Activated T-helper 1 cell treated with anti-CD3 and anti-CD28 coated beads, Interleukin-12 subunit alpha, Interleukin-12 subunit beta, Interleukin-2, Interleukin-4 antibody, amounts not matched to agents 30 ng/mL and 10 ng/mL and 1 ng/mL, durations not matched to agents 14 hours and 24 hours and 36 hours (primary cell): ENCODE results near the gene SMARCAD1. TPM values are rescaled to one million over a fixed set of nuclear protein-coding genes. Genes with fewer than 3 reads are reported as not detected.
"Not testable (repeated sequence)": the region's sequence is repeated elsewhere in the genome, so short reads cannot be mapped to it uniquely, and the experiment has no call there.

Experiments used
- DNase-seq: peaks from one replicate; pipeline ENCODE4 v3.0.0; 2021; ENCODE audit warnings: low spot score
- H3K27ac Mint-ChIP-seq: one replicate; pipeline ENCODE4 v1.8.0; 2021; ENCODE audit warnings: mild to moderate bottlenecking, mixed read lengths
- H3K27me3 Mint-ChIP-seq: one replicate; pipeline ENCODE4 v1.8.0; 2022; ENCODE audit warnings: mild to moderate bottlenecking, moderate library complexity, mixed read lengths; ENCODE audit not compliant: insufficient read depth
- H3K36me3 Mint-ChIP-seq: one replicate; pipeline ENCODE4 v1.8.0; 2021; ENCODE audit warnings: low read depth, mixed read lengths
- H3K4me1 Mint-ChIP-seq: one replicate; pipeline ENCODE4 v1.8.0; 2021; ENCODE audit warnings: low read depth, mixed read lengths
- H3K4me3 Mint-ChIP-seq: one replicate; pipeline ENCODE4 v1.8.0; 2021; ENCODE audit warnings: mild to moderate bottlenecking, moderate library complexity, mixed read lengths
- H3K9me3 Mint-ChIP-seq: one replicate; pipeline ENCODE4 v1.8.0; 2021; ENCODE audit warnings: mixed read lengths
- intact Hi-C: fragments of 100-400 bp; cut with micrococcal nuclease; formaldehyde crosslinking; loops from one replicate; pipeline ENCODE4 v1.15.1; 2024
- total RNA-seq: library from RNA; stranded (reverse); gene quantifications from 2 replicates; pipeline ENCODE4 v1.2.3, GENCODE V29; 2022

The SMARCAD1 gene
- total RNA-seq, 1 donor from 2014 or later = 44.0 TPM

GRCh38 chr4:94277534-94277933 is 69.9 kb downstream of the SMARCAD1 start:
- DNase-seq = no peak
- H3K27ac Mint-ChIP-seq = no peak overlapping the region
- H3K36me3 Mint-ChIP-seq = peaks cover 26% of the 10 kb centered on the region
- H3K4me1 Mint-ChIP-seq = no peaks in the 10 kb centered on the region
- no peaks in the 10 kb centered on the region for H3K9me3 Mint-ChIP-seq
- intact Hi-C loops = no loop called here
- no peak overlapping the region for H3K4me3 Mint-ChIP-seq
- H3K27me3 Mint-ChIP-seq = no peaks in the 10 kb centered on the region

GRCh38 chr4:94278781-94279180 is 71.1 kb downstream of the SMARCAD1 start:
- no peaks in the 10 kb centered on the region for H3K27me3 Mint-ChIP-seq
- no peak overlapping the region for H3K27ac Mint-ChIP-seq
- no peaks in the 10 kb centered on the region for H3K9me3 Mint-ChIP-seq
- DNase-seq = no peak
- no peaks in the 10 kb centered on the region for H3K4me1 Mint-ChIP-seq
- H3K36me3 Mint-ChIP-seq = peaks cover 33% of the 10 kb centered on the region
- intact Hi-C loops = no loop called here
- H3K4me3 Mint-ChIP-seq = no peak overlapping the region

- intact Hi-C loops = no loop called here
- Mint-ChIP-seq H3K27me3 (no peaks in the 10 kb centered on the region), H3K4me3 (no peak overlapping the region), H3K27ac (no peak overlapping the region), H3K36me3 (peaks cover 32% of the 10 kb centered on the region), H3K9me3 (no peaks in the 10 kb centered on the region), H3K4me1 (peaks cover 5% of the 10 kb centered on the region)
- DNase-seq = no peak
Measured at GRCh38 chr4:94284889-94285288, 77.2 kb downstream of the SMARCAD1 start.

GRCh38 chr4:94285666-94286065 is 78.0 kb downstream of the SMARCAD1 start:
- peaks cover 35% of the 10 kb centered on the region for H3K36me3 Mint-ChIP-seq
- H3K9me3 Mint-ChIP-seq = no peaks in the 10 kb centered on the region
- peaks cover 5% of the 10 kb centered on the region for H3K4me1 Mint-ChIP-seq
- intact Hi-C loops = no loop called here
- H3K27ac Mint-ChIP-seq = no peak overlapping the region
- H3K4me3 Mint-ChIP-seq = no peak overlapping the region
- no peaks in the 10 kb centered on the region for H3K27me3 Mint-ChIP-seq
- DNase-seq = no peak

GRCh38 chr4:94290245-94290644 is 82.6 kb downstream of the SMARCAD1 start:
- Mint-ChIP-seq H3K27me3 (no peaks in the 10 kb centered on the region), H3K9me3 (no peaks in the 10 kb centered on the region), H3K4me1 (no peaks in the 10 kb centered on the region), H3K36me3 (peaks cover 18% of the 10 kb centered on the region), H3K27ac (no peak overlapping the region), H3K4me3 (no peak overlapping the region)
- intact Hi-C loops = no loop called here
- DNase-seq = no peak

- DNase-seq, H3K4me1 Mint-ChIP-seq, H3K9me3 Mint-ChIP-seq, intact Hi-C loops, H3K27me3 Mint-ChIP-seq, H3K27ac Mint-ChIP-seq, H3K4me3 Mint-ChIP-seq: not testable (repeated sequence)
- peaks cover 11% of the 10 kb centered on the region for H3K36me3 Mint-ChIP-seq
Measured at GRCh38 chr4:94293981-94294380, 86.3 kb downstream of the SMARCAD1 start.

GRCh38 chr4:94295473-94295872 is 87.8 kb downstream of the SMARCAD1 start:
- not testable (repeated sequence) for H3K36me3 Mint-ChIP-seq

GRCh38 chr4:94298725-94299252 is 91.1 kb downstream of the SMARCAD1 start:
- H3K27me3 Mint-ChIP-seq = no peaks in the 10 kb centered on the region
- intact Hi-C loops = no loop called here

More at GRCh38 chr4:94295473-94295872, 87.8 kb downstream of the SMARCAD1 start:
- H3K4me1 Mint-ChIP-seq, H3K9me3 Mint-ChIP-seq, DNase-seq, H3K27ac Mint-ChIP-seq, intact Hi-C loops, H3K4me3 Mint-ChIP-seq, H3K27me3 Mint-ChIP-seq: not testable (repeated sequence)

GRCh38 chr4:94302191-94302590 is 94.5 kb downstream of the SMARCAD1 start:
- Mint-ChIP-seq H3K27ac (no peak overlapping the region), H3K4me3 (no peak overlapping the region), H3K36me3 (no peaks in the 10 kb centered on the region), H3K27me3 (no peaks in the 10 kb centered on the region), H3K4me1 (no peaks in the 10 kb centered on the region), H3K9me3 (no peaks in the 10 kb centered on the region)
- no peak for DNase-seq
- intact Hi-C loops = no loop called here

More at GRCh38 chr4:94298725-94299252, 91.1 kb downstream of the SMARCAD1 start:
- Mint-ChIP-seq H3K36me3 (no peaks in the 10 kb centered on the region), H3K27ac (no peak overlapping the region), H3K4me3 (no peak overlapping the region), H3K4me1 (no peaks in the 10 kb centered on the region), H3K9me3 (no peaks in the 10 kb centered on the region)
- no peak for DNase-seq

GRCh38 chr4:94304365-94304971 is 96.8 kb downstream of the SMARCAD1 start:
- Mint-ChIP-seq H3K36me3 (no peaks in the 10 kb centered on the region), H3K9me3 (no peaks in the 10 kb centered on the region), H3K27me3 (no peaks in the 10 kb centered on the region), H3K4me1 (no peaks in the 10 kb centered on the region), H3K4me3 (no peak overlapping the region), H3K27ac (no peak overlapping the region)
- intact Hi-C loops = loop anchor here (1.0 kb wide), 3 partner anchors 87 to 292 kb away; no protein-coding TSS in a partner anchor
- no peak for DNase-seq

- no peaks in the 10 kb centered on the region for H3K9me3 Mint-ChIP-seq
- no peaks in the 10 kb centered on the region for H3K36me3 Mint-ChIP-seq
- no peak for DNase-seq
- intact Hi-C loops = loop anchor here (2.0 kb wide), 1 partner anchor 33 kb away; no protein-coding TSS in a partner anchor
- no peaks in the 10 kb centered on the region for H3K27me3 Mint-ChIP-seq
- H3K4me3 Mint-ChIP-seq = no peak overlapping the region
- no peaks in the 10 kb centered on the region for H3K4me1 Mint-ChIP-seq
- no peak overlapping the region for H3K27ac Mint-ChIP-seq
Measured at GRCh38 chr4:94305466-94306225, 98.0 kb downstream of the SMARCAD1 start.

GRCh38 chr4:94306713-94307112 is 99.0 kb downstream of the SMARCAD1 start:
- DNase-seq = no peak
- Mint-ChIP-seq H3K27ac (no peak overlapping the region), H3K4me3 (no peak overlapping the region), H3K9me3 (no peaks in the 10 kb centered on the region), H3K4me1 (no peaks in the 10 kb centered on the region), H3K27me3 (no peaks in the 10 kb centered on the region), H3K36me3 (no peaks in the 10 kb centered on the region)
- intact Hi-C loops = loop anchor here (2.0 kb wide), 1 partner anchor 32 kb away; no protein-coding TSS in a partner anchor

GRCh38 chr4:94307231-94307871 is 99.7 kb downstream of the SMARCAD1 start:
- no peaks in the 10 kb centered on the region for H3K36me3 Mint-ChIP-seq
- no peaks in the 10 kb centered on the region for H3K27me3 Mint-ChIP-seq
- H3K4me1 Mint-ChIP-seq = no peaks in the 10 kb centered on the region
- no peak for DNase-seq
- intact Hi-C loops = loop anchor here (2.0 kb wide), 1 partner anchor 31 kb away; no protein-coding TSS in a partner anchor
- H3K9me3 Mint-ChIP-seq = no peaks in the 10 kb centered on the region
- no peak overlapping the region for H3K4me3 Mint-ChIP-seq
- H3K27ac Mint-ChIP-seq = no peak overlapping the region
